ENCODE results near the gene BARX2. TPM values are rescaled to one million over a fixed set of nuclear protein-coding genes. Genes with fewer than 3 reads are reported as not detected.

Gene BARX2
- total RNA-seq, 1 experiment from 2014 or later = 0.47 TPM

DNA sequence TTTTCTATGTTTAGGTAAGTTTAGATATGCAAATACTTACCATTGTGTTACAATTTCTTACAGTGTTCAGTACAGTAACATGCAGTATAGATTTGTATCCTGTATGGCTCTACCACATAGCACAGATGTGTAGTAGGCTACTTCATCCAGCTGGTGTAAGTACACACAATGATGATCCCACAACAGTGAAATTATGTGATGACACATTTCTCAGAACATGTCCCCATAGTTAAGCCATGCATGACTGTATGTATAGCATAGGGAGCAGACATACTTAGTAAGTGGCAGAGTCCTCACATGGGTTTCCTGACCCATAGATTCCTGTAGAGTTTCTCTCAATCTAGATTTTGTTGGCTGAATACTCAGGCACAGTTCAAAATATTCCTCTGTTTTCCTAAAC, 26.8 kb upstream of the BARX2 start:
- Histone ChIP-seq H3K9ac (ENCODE audit: low read length) (no peak overlapping the region), H3K27ac (ENCODE audit: low read length) (no peak overlapping the region), H4K20me1 (ENCODE audit: low read length) (no peaks in the 10 kb centered on the region), H3K4me3 (ENCODE audit: low read length) (no peak overlapping the region), H3K36me3 (ENCODE audit: low read depth, low read length) (no peaks in the 10 kb centered on the region), H3K9me2 (replicated peaks; ENCODE audit: low read length) (no peaks in the 10 kb centered on the region), H3K4me1 (ENCODE audit: insufficient read depth, low read length) (no peaks in the 10 kb centered on the region), H2AFZ (ENCODE audit: low read length) (no peak overlapping the region), H3K79me2 (ENCODE audit: low read length) (no peaks in the 10 kb centered on the region), H3K4me2 (ENCODE audit: low read length) (no peak overlapping the region), H3F3A (ENCODE audit: low read length, unreplicated experiment) (no peaks in the 10 kb centered on the region), H3K27me3 (ENCODE audit: low read length) (peaks cover 25% of the 10 kb centered on the region), H3K9me3 (ENCODE audit: low read length) (no peaks in the 10 kb centered on the region)
- TF ChIP-seq EZH2phosphoT487 (IDR thresholded peaks at IDR 0.05; ENCODE audit: borderline replicate concordance, low read length) (no peak), EZH2 (IDR thresholded peaks at IDR 0.05; ENCODE audit: low read length, unreplicated experiment) (no peak)
- TF ChIP-seq, protein P1, sequence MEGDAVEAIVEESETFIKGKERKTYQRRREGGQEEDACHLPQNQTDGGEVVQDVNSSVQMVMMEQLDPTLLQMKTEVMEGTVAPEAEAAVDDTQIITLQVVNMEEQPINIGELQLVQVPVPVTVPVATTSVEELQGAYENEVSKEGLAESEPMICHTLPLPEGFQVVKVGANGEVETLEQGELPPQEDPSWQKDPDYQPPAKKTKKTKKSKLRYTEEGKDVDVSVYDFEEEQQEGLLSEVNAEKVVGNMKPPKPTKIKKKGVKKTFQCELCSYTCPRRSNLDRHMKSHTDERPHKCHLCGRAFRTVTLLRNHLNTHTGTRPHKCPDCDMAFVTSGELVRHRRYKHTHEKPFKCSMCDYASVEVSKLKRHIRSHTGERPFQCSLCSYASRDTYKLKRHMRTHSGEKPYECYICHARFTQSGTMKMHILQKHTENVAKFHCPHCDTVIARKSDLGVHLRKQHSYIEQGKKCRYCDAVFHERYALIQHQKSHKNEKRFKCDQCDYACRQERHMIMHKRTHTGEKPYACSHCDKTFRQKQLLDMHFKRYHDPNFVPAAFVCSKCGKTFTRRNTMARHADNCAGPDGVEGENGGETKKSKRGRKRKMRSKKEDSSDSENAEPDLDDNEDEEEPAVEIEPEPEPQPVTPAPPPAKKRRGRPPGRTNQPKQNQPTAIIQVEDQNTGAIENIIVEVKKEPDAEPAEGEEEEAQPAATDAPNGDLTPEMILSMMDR (conservative IDR thresholded peaks at IDR 0.05; ENCODE audit: low read depth, low read length) = no peak
- no peak for DNase-seq
- intact Hi-C loops (cut with micrococcal nuclease) = no loop called here
- ATAC-seq = no peak
- BruUV-seq (replicated peaks) = no TSS peak
- POLR2A ChIA-PET (ENCODE audit: unreplicated experiment) = no interaction called here
- CTCF ChIA-PET = no interaction called here

DNA sequence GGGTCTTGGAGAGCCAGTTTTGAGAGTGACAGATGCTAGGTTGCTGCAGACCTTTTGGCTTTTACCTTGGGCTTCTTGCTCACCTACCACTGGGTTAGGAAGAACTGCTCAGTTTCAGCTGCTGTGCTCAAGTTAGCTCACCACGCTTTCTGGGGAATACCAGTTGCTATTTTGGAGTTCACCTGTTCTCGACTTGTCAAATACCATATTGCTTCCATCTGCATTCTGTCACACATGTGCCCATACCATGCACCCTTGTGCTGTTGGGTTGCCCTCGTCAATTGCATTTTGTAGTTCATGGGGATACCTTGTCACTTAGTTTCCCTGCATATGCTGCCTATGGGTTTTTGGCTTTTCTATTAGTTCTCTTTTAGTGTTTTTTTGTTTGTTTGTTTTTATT, 23.0 kb upstream of the BARX2 start:
- no peaks in the 10 kb centered on the region for H3F3A ChIP-seq (ENCODE audit: low read length, unreplicated experiment)
- no peaks in the 10 kb centered on the region for H4K20me1 ChIP-seq (ENCODE audit: low read length)
- H3K4me3 ChIP-seq (ENCODE audit: low read length) = no peak overlapping the region
- no peak overlapping the region for H3K9ac ChIP-seq (ENCODE audit: low read length)
- POLR2A ChIA-PET (ENCODE audit: unreplicated experiment) = no interaction called here
- no peak for ATAC-seq
- no peak for DNase-seq
- no peaks in the 10 kb centered on the region for H3K9me3 ChIP-seq (ENCODE audit: low read length)
- H3K9me2 ChIP-seq (replicated peaks; ENCODE audit: low read length) = no peaks in the 10 kb centered on the region
- no peak for TF ChIP-seq EZH2phosphoT487 (IDR thresholded peaks at IDR 0.05; ENCODE audit: borderline replicate concordance, low read length)
- TF ChIP-seq, protein P1 (conservative IDR thresholded peaks at IDR 0.05; ENCODE audit: low read depth, low read length) = no peak
- H2AFZ ChIP-seq (ENCODE audit: low read length) = no peak overlapping the region
- H3K79me2 ChIP-seq (ENCODE audit: low read length) = no peaks in the 10 kb centered on the region
- no peaks in the 10 kb centered on the region for H3K4me1 ChIP-seq (ENCODE audit: insufficient read depth, low read length)
- intact Hi-C loops (cut with micrococcal nuclease) = no loop called here
- CTCF ChIA-PET = no interaction called here
- no peak overlapping the region for H3K4me2 ChIP-seq (ENCODE audit: low read length)
- no peak overlapping the region for H3K27ac ChIP-seq (ENCODE audit: low read length)
- H3K27me3 ChIP-seq (ENCODE audit: low read length) = peaks cover 38% of the 10 kb centered on the region
- H3K36me3 ChIP-seq (ENCODE audit: low read depth, low read length) = no peaks in the 10 kb centered on the region
- BruUV-seq (replicated peaks) = no TSS peak

DNA sequence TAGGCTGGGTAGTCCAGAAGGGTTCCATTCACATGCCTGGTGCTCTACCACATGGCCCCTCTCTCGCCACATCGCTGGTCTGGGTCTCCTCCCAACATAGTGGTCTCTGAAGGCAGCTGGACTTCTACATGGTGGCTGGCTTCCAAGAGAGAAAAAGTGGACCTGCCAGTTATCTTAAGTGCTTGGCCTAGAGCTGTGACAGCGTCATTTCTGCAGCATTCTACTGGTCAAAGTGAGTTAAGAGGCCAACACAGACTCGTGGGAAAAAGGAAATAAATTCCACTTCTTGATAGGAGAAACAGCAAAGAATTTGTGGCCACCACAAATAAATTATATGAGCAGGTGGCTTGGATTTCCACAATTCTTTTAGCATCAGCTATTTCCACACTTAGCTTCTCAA, 21.0 kb upstream of the BARX2 start:
- H3K4me2 ChIP-seq (ENCODE audit: low read length) = no peak overlapping the region
- H3K4me3 ChIP-seq (ENCODE audit: low read length) = no peak overlapping the region
- no peak overlapping the region for H3K27ac ChIP-seq (ENCODE audit: low read length)
- H3K9me3 ChIP-seq (ENCODE audit: low read length) = 0 out of 2 replicates have a peak, but pooled peaks cover 5% of the 10 kb centered on the region
- no peak overlapping the region for H2AFZ ChIP-seq (ENCODE audit: low read length)
- no peaks in the 10 kb centered on the region for H4K20me1 ChIP-seq (ENCODE audit: low read length)
- TF ChIP-seq EZH2 (IDR thresholded peaks at IDR 0.05; ENCODE audit: low read length, unreplicated experiment) = no peak
- TF ChIP-seq EZH2phosphoT487 (IDR thresholded peaks at IDR 0.05; ENCODE audit: borderline replicate concordance, low read length) = no peak
- TF ChIP-seq, protein P1 (conservative IDR thresholded peaks at IDR 0.05; ENCODE audit: low read depth, low read length) = no peak
- H3K9ac ChIP-seq (ENCODE audit: low read length) = no peak overlapping the region
- ATAC-seq (no peak), DNase-seq (no peak)
- ChIA-PET POLR2A (ENCODE audit: unreplicated experiment) (no interaction called here), CTCF (no interaction called here)
- intact Hi-C loops (cut with micrococcal nuclease) = no loop called here
- no TSS peak for BruUV-seq (replicated peaks)
- H3K27me3 ChIP-seq (ENCODE audit: low read length) = peaks cover 37% of the 10 kb centered on the region
- no peaks in the 10 kb centered on the region for H3K36me3 ChIP-seq (ENCODE audit: low read depth, low read length)
- no peaks in the 10 kb centered on the region for H3F3A ChIP-seq (ENCODE audit: low read length, unreplicated experiment)
- H3K79me2 ChIP-seq (ENCODE audit: low read length) = no peaks in the 10 kb centered on the region
- no peaks in the 10 kb centered on the region for H3K4me1 ChIP-seq (ENCODE audit: insufficient read depth, low read length)
- no peaks in the 10 kb centered on the region for H3K9me2 ChIP-seq (replicated peaks; ENCODE audit: low read length)

Measured in PC-3 (cell line).